ENCODE results near the gene TUBB. TPM values are rescaled to one million over a fixed set of nuclear protein-coding genes. Genes with fewer than 3 reads are reported as not detected.

Gene TUBB
- total RNA-seq, 1 experiment from 2014 or later, result 853 TPM

GRCh38 chr6:30740540-30740870, 20.4 kb downstream of the TUBB start:
- POLR2A ChIA-PET, result interaction anchor here (0.7 kb wide), 1 partner anchor 454 kb away, joined by 3 read pairs; no protein-coding TSS in a partner anchor
- Histone ChIP-seq H3K36me3 (ENCODE audit: control insufficient read depth, insufficient read depth, low read length) (peaks cover 25% of the 10 kb centered on the region), H3K27ac (ENCODE audit: low read length) (peak overlapping the region; percentile 58), H3K9me3 (ENCODE audit: control insufficient read depth, insufficient read depth, low read depth, low read length) (no peaks in the 10 kb centered on the region), H3K4me3 (ENCODE audit: low read depth in 2 of 2, low read length in 2 of 2) (no peak overlapping the region), H3K4me1 (ENCODE audit: control insufficient read depth, insufficient read depth, low read length) (peaks cover 32% of the 10 kb centered on the region), H3K27me3 (ENCODE audit: control insufficient read depth, insufficient read depth, low read length) (no peaks in the 10 kb centered on the region)
- no peak for ATAC-seq
- TF ChIP-seq CTCF (IDR thresholded peaks at IDR 0.05), result no peak
- no peak for TF ChIP-seq POLR2AphosphoS5 (IDR thresholded peaks at IDR 0.05; ENCODE audit: low read depth, low read length)
- TF ChIP-seq SIN3A (IDR thresholded peaks at IDR 0.05; ENCODE audit: borderline replicate concordance, insufficient read depth, low read depth, low read length), result no peak
- intact Hi-C loops (cut with micrococcal nuclease; ENCODE audit: unreplicated experiment) (loop anchor here (5.0 kb wide), 1 partner anchor 42 kb away; no protein-coding TSS in a partner anchor), in situ Hi-C loops (cut with HindIII; ENCODE audit: low pct_unique_long_range_greater_than_20kb, low sequenced_read_pairs) (no loop called here)
- DNase-seq (ENCODE audit: low read depth, low spot score), result no peak
- CTCF ChIA-PET, result no interaction called here
- no TSS peak for BruUV-seq (replicated peaks)

GRCh38 chr6:30741063-30741779, 21.1 kb downstream of the TUBB start:
- no peak for TF ChIP-seq POLR2AphosphoS5 (IDR thresholded peaks at IDR 0.05; ENCODE audit: low read depth, low read length)
- no peak for TF ChIP-seq CTCF (IDR thresholded peaks at IDR 0.05)
- no peak for TF ChIP-seq TCF7L2 (IDR thresholded peaks at IDR 0.05; ENCODE audit: low read depth, low read length)
- TF ChIP-seq REST (IDR thresholded peaks at IDR 0.05; ENCODE audit: insufficient read depth in 1 of 2, low read depth in 2 of 2, low read length in 1 of 2), result no peak
- TF ChIP-seq SIN3A (IDR thresholded peaks at IDR 0.05; ENCODE audit: borderline replicate concordance, insufficient read depth, low read depth, low read length), result no peak
- peaks cover 34% of the 10 kb centered on the region for H3K4me1 ChIP-seq (ENCODE audit: control insufficient read depth, insufficient read depth, low read length)
- CTCF ChIA-PET, result no interaction called here
- peaks cover 25% of the 10 kb centered on the region for H3K36me3 ChIP-seq (ENCODE audit: control insufficient read depth, insufficient read depth, low read length)
- no TSS peak for BruUV-seq (replicated peaks)
- no peaks in the 10 kb centered on the region for H3K27me3 ChIP-seq (ENCODE audit: control insufficient read depth, insufficient read depth, low read length)
- H3K4me3 ChIP-seq (ENCODE audit: low read depth in 2 of 2, low read length in 2 of 2), result peak overlapping the region; percentile 81 to 85
- ATAC-seq (no peak), DNase-seq (ENCODE audit: low read depth, low spot score) (no peak)
- POLR2A ChIA-PET, result interaction anchor here (0.7 kb wide), 1 partner anchor 453 kb away, joined by 3 read pairs; no protein-coding TSS in a partner anchor
- no peaks in the 10 kb centered on the region for H3K9me3 ChIP-seq (ENCODE audit: control insufficient read depth, insufficient read depth, low read depth, low read length)
- intact Hi-C loops (cut with micrococcal nuclease; ENCODE audit: unreplicated experiment) (loop anchor here (5.0 kb wide), 1 partner anchor 41 kb away; no protein-coding TSS in a partner anchor), in situ Hi-C loops (cut with HindIII; ENCODE audit: low pct_unique_long_range_greater_than_20kb, low sequenced_read_pairs) (no loop called here)
- peak overlapping the region; percentile 90 for H3K27ac ChIP-seq (ENCODE audit: low read length)

Data from Panc1 (cell line).